Breast epithelium (tissue), 3 donors: Measurements from ENCODE around the gene CHN2.

ENCODE experiments used
- CTCF ChIP-seq, 3 donors: fragments of 450-650 bp; IDR thresholded peaks; one replicate each; pipeline ENCODE4 v1.5.1; 2016 to 2017; ENCODE audit warnings: antibody characterized with exemption in 3 of 3, mild to moderate bottlenecking in 3 of 3, moderate library complexity in 3 of 3
- POLR2AphosphoS5 ChIP-seq, 3 donors: sonication (generic); formaldehyde crosslinking; IDR thresholded peaks; one replicate each; pipeline ENCODE4 v1.6.1; 2017; ENCODE audit warnings: antibody characterized with exemption in 3 of 3

- TF ChIP-seq CTCF (IDR thresholded peaks at IDR 0.05): no peak
- TF ChIP-seq POLR2AphosphoS5 (IDR thresholded peaks at IDR 0.05): peak in 2 of 3 donors; percentile 20 to 44
Measured at GRCh38 chr7:29146057-29146706, 48.4 kb upstream of the CHN2 start, which contains the start of gene CPVL.
